IMR-90 (cell line): Measurements from ENCODE around the gene TMEM179. TPM values are rescaled to one million over a fixed set of nuclear protein-coding genes. Genes with fewer than 3 reads are reported as not detected.

ENCODE experiments used
- ATAC-seq: fragments of 200-7000 bp; cut with Tn5 transposase; 2 replicates; pipeline ENCODE4 v1.9.1; 2020; ENCODE audit warnings: low read depth, mild to moderate bottlenecking, moderate library complexity
- BruUV-seq: library from RNA; stranded (reverse); fragments of 400-500 nt; replicated peaks from 2 replicates; lab custom pipeline; 2021; lab: Mats Ljungman, UMichigan
- CTCF ChIA-PET: fragments of 300-600 bp; formaldehyde crosslinking; extraction: SDS; loops from one replicate; lab custom pipeline; 2021; ENCODE audit warnings: antibody characterized with exemption; lab: Yijun Ruan, JAX
- POLR2A ChIA-PET: fragments of 300-600 bp; sonication (Branson Sonifier 250); formaldehyde crosslinking; loops from one replicate; lab custom pipeline; 2022; ENCODE audit warnings: antibody characterized with exemption; ENCODE audit not compliant: unreplicated experiment; lab: Charles Lee
- DNase-seq: peaks from one replicate; pipeline ENCODE4 v3.0.0; 2013
- H2AFZ ChIP-seq: replicated peaks from 2 replicates; pipeline ENCODE3; 2013; ENCODE audit warnings: low read length, mild to moderate bottlenecking; ENCODE audit not compliant: poor library complexity
- H2AK5ac ChIP-seq: 2 replicates; pipeline ENCODE4 v1.6.1; 2013; ENCODE audit warnings: low read depth, low read length, inconsistent platforms
- H2AK9ac ChIP-seq: replicated peaks from 2 replicates; pipeline ENCODE3; 2013; ENCODE audit warnings: mild to moderate bottlenecking, low read depth, low read length, moderate library complexity; ENCODE audit not compliant: poor library complexity
- H2BK120ac ChIP-seq: 2 replicates; pipeline ENCODE4 v1.6.1; 2013; ENCODE audit warnings: low read depth, low read length, inconsistent platforms
- H2BK15ac ChIP-seq: 3 replicates; pipeline ENCODE4 v1.6.1; 2013; ENCODE audit warnings: low read depth, low read length, inconsistent platforms
- H2BK20ac ChIP-seq: 2 replicates; pipeline ENCODE4 v1.6.1; 2013; ENCODE audit warnings: low read depth, mild to moderate bottlenecking, inconsistent platforms, low read length, moderate library complexity
- H2BK5ac ChIP-seq: 2 replicates; pipeline ENCODE4 v1.6.1; 2013; ENCODE audit warnings: mild to moderate bottlenecking, low read depth, low read length, inconsistent platforms; ENCODE audit not compliant: poor library complexity, severe bottlenecking
- H3K14ac ChIP-seq: replicated peaks from 2 replicates; pipeline ENCODE4 v1.6.1; 2013; ENCODE audit warnings: low read depth, low read length, inconsistent platforms
- H3K18ac ChIP-seq: 2 replicates; pipeline ENCODE4 v1.6.1; 2013; ENCODE audit warnings: low read depth, low read length, control low read depth
- H3K23ac ChIP-seq: 2 replicates; pipeline ENCODE4 v1.6.1; 2013; ENCODE audit warnings: low read depth, low read length, inconsistent platforms
- H3K27ac ChIP-seq: 2 replicates; pipeline ENCODE4 v1.5.1; 2013; ENCODE audit warnings: mild to moderate bottlenecking, control low read depth, low read length; ENCODE audit not compliant: insufficient read depth
- H3K27me3 ChIP-seq: 2 replicates; pipeline ENCODE4 v1.6.1; 2013; ENCODE audit warnings: low read length; ENCODE audit not compliant: control insufficient read depth, insufficient read depth
- H3K36me3 ChIP-seq: 2 replicates; pipeline ENCODE4 v1.6.1; 2013; ENCODE audit warnings: low read length, mixed read lengths; ENCODE audit not compliant: control insufficient read depth, insufficient read depth
- H3K4ac ChIP-seq: 2 replicates; pipeline ENCODE4 v1.6.1; 2013; ENCODE audit warnings: low read depth, low read length, inconsistent platforms
- H3K4me1 ChIP-seq: 2 replicates; pipeline ENCODE4 v1.6.1; 2013; ENCODE audit warnings: low read length, mixed read lengths; ENCODE audit not compliant: control insufficient read depth, insufficient read depth
- H3K4me2 ChIP-seq: 2 replicates; pipeline ENCODE4 v1.6.1; 2013; ENCODE audit warnings: low read depth, mild to moderate bottlenecking, control low read depth, low read length, moderate library complexity
- H3K4me3 ChIP-seq: 2 replicates; pipeline ENCODE4 v1.5.1; 2013; ENCODE audit warnings: low read depth, mild to moderate bottlenecking, control low read depth, low read length, moderate library complexity; ENCODE audit not compliant: insufficient read depth
- H3K56ac ChIP-seq: 2 replicates; pipeline ENCODE4 v1.6.1; 2013; ENCODE audit warnings: low read length, inconsistent platforms; ENCODE audit not compliant: insufficient read depth; ENCODE audit errors: extremely low read depth
- H3K79me1 ChIP-seq, 2 experiments: 2 replicates each; pipeline ENCODE4 v1.6.1; 2013; ENCODE audit warnings: low read length in 2 of 2, inconsistent platforms in 1 of 2, low read depth in 1 of 2
- H3K9ac ChIP-seq: 2 replicates; pipeline ENCODE4 v1.6.1; 2013; ENCODE audit warnings: low read depth, low read length, control low read depth
- H3K9me1 ChIP-seq: 2 replicates; pipeline ENCODE4 v1.6.1; 2013; ENCODE audit warnings: low read length, inconsistent platforms; ENCODE audit not compliant: insufficient read depth
- H3K9me3 ChIP-seq: 2 replicates; pipeline ENCODE4 v1.6.1; 2013; ENCODE audit warnings: low read length; ENCODE audit not compliant: control insufficient read depth, insufficient read depth
- H4K20me1 ChIP-seq: 2 replicates; pipeline ENCODE4 v1.6.1; 2013; ENCODE audit warnings: low read length, inconsistent platforms; ENCODE audit not compliant: insufficient read depth
- H4K5ac ChIP-seq: 2 replicates; pipeline ENCODE4 v1.6.1; 2013; ENCODE audit warnings: mild to moderate bottlenecking, low read depth, low read length, control low read depth
- H4K8ac ChIP-seq, 2 experiments: 2 replicates each; pipeline ENCODE4 v1.6.1; 2013; ENCODE audit warnings: low read depth in 2 of 2, low read length in 2 of 2, control low read depth in 1 of 2, inconsistent platforms in 1 of 2
- H4K91ac ChIP-seq: 2 replicates; pipeline ENCODE4 v1.6.1; 2013; ENCODE audit warnings: low read depth, low read length, inconsistent platforms; ENCODE audit not compliant: insufficient read depth
- CEBPB ChIP-seq: IDR thresholded peaks from 2 replicates; pipeline ENCODE4 v1.6.1; 2012; ENCODE audit warnings: low read depth, low read length, improper control_type of control experiment
- MAZ ChIP-seq: IDR thresholded peaks from 2 replicates; pipeline ENCODE4 v1.6.1; 2012; ENCODE audit warnings: low read depth, mild to moderate bottlenecking, low read length, improper control_type of control experiment, moderate library complexity, borderline replicate concordance
- MXI1 ChIP-seq: IDR thresholded peaks from 2 replicates; pipeline ENCODE4 v1.6.1; 2012; ENCODE audit warnings: low read depth, mild to moderate bottlenecking, low read length, moderate library complexity, borderline replicate concordance
- NFE2L2 ChIP-seq: fragments of 150-350 bp; IDR thresholded peaks from 2 replicates; pipeline ENCODE4 v1.6.1; 2016; ENCODE audit warnings: low read depth, mild to moderate bottlenecking, low read length
- RAD21 ChIP-seq: IDR thresholded peaks from 2 replicates; pipeline ENCODE4 v1.6.1; 2012; ENCODE audit warnings: low read length, improper control_type of control experiment
- RCOR1 ChIP-seq: IDR thresholded peaks from 2 replicates; pipeline ENCODE4 v1.6.1; 2012; ENCODE audit warnings: mild to moderate bottlenecking, low read length, improper control_type of control experiment; ENCODE audit not compliant: insufficient replicate concordance
- SMC3 ChIP-seq: fragments of 150-350 bp; IDR thresholded peaks from 2 replicates; pipeline ENCODE4 v1.6.1; 2016; ENCODE audit warnings: low read depth, mild to moderate bottlenecking, antibody characterized with exemption, low read length, moderate library complexity
- WGBS, 2 experiments: methylation state at CpG; one replicate each; pipeline versions ENCODE4 v1.1.5 to v1.1.7; 2013; ENCODE audit warnings: missing lambda C conversion rate in 2 of 2; ENCODE audit not compliant: insufficient read length in 1 of 2; ENCODE audit errors: extremely low coverage in 2 of 2; 5-methylcytosine and 5-hydroxymethylcytosine counted together
- dilution Hi-C: fragments of 300-500 bp; cut with HindIII; formaldehyde crosslinking; loops from one replicate; pipeline ENCODE4 v1.14.3; 2018; ENCODE audit warnings: low sequenced_read_pairs; ENCODE audit not compliant: unreplicated experiment
- in situ Hi-C: fragments of 300-500 bp; cut with MboI; formaldehyde crosslinking; loops from 3 replicates; pipeline ENCODE4 v1.14.3; 2019; ENCODE audit warnings: low sequenced_read_pairs, inconsistent platforms, mixed read lengths
- intact Hi-C: fragments of 100-400 bp; cut with micrococcal nuclease; formaldehyde crosslinking; loops from 2 replicates; pipeline ENCODE4 v1.10.0; 2022
- polyA plus RNA-seq, 3 experiments: library from polyadenylated mRNA; depleted of rRNA; stranded (reverse); fragments of >200 nt; gene quantifications; 2 replicates each; pipeline ENCODE4 v1.2.3, GENCODE V29; 2012; ENCODE audit warnings: low replicate concordance in 1 of 3
- total RNA-seq: library from RNA; depleted of rRNA; stranded (reverse); fragments of >200 nt; gene quantifications from 2 replicates; pipeline ENCODE4 v1.2.3, GENCODE V29; 2012
- TF ChIP-seq, protein P1 (sequence below): conservative IDR thresholded peaks from 2 replicates; pipeline ENCODE4 v1.5.1; 2012; ENCODE audit warnings: mild to moderate bottlenecking, low read depth, low read length, improper control_type of control experiment

The TMEM179 gene
- total and polyA plus RNA-seq, 2 of the 4 experiments (the other 2 are of a cell fraction): not detected

DNA sequence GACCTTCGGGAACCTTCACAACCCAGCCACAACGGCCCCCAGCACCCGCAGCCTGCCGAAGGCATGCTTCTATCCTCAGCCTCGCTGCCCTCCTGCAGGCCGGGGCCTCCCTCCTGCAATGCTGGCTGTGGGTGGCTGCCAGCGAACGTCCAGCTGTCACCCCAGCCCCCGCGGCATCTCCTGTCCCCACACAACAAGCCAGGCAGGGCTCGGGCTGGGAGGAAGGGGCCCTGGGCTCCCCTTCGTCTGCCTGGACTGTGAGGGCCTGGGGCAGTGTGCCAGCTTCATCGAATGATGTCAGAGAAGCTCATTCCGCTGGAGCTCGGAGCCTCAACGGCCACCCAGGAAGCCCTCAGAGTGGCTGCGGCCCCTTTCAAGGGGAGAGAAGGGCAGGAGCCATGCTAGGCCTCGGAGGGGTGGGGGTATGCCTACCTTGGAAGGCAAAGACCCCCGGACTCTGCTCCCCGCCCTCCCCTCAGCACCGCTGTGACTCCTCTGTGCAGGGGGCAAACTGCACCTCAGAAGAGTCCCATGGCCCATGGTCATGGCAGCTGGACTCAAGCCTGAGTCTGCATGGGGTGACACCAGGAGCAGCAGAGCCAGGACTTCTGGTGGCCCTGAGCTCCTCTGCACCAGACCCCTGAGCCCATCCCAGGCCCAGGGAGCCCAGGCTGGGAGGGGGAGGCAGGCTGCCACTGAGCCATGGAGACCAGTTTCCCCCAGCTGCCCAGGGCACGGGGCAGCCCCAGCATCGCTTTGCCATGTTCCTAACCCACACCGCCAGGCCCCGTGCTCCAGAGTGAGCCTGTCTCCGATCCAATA is 49.8 kb downstream of the TMEM179 start:
- no peaks in the 10 kb centered on the region for H3K9me3 ChIP-seq
- CTCF ChIA-PET: no interaction called here
- H2AFZ ChIP-seq: no peak overlapping the region
- no peak overlapping the region for H2BK5ac ChIP-seq
- H3K36me3 ChIP-seq: no peaks in the 10 kb centered on the region
- intact Hi-C loops: no loop called here
- no peaks in the 10 kb centered on the region for H4K20me1 ChIP-seq
- no peak overlapping the region for H2BK120ac ChIP-seq
- H2BK20ac ChIP-seq: no peak overlapping the region
- H3K14ac ChIP-seq: no peak overlapping the region
- no peak overlapping the region for H3K27ac ChIP-seq
- TF ChIP-seq MXI1 (no peak), NFE2L2 (no peak), RCOR1 (no peak), SMC3 (no peak), RAD21 (no peak), MAZ (no peak), CEBPB (no peak)
- TF ChIP-seq, protein P1, sequence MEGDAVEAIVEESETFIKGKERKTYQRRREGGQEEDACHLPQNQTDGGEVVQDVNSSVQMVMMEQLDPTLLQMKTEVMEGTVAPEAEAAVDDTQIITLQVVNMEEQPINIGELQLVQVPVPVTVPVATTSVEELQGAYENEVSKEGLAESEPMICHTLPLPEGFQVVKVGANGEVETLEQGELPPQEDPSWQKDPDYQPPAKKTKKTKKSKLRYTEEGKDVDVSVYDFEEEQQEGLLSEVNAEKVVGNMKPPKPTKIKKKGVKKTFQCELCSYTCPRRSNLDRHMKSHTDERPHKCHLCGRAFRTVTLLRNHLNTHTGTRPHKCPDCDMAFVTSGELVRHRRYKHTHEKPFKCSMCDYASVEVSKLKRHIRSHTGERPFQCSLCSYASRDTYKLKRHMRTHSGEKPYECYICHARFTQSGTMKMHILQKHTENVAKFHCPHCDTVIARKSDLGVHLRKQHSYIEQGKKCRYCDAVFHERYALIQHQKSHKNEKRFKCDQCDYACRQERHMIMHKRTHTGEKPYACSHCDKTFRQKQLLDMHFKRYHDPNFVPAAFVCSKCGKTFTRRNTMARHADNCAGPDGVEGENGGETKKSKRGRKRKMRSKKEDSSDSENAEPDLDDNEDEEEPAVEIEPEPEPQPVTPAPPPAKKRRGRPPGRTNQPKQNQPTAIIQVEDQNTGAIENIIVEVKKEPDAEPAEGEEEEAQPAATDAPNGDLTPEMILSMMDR: no peak
- peaks cover 8% of the 10 kb centered on the region; the same call in 1 of the 2 replicates for H3K27me3 ChIP-seq
- H3K9me1 ChIP-seq: no peaks in the 10 kb centered on the region
- no peak overlapping the region for H3K18ac ChIP-seq
- no peak overlapping the region for H4K8ac ChIP-seq
- POLR2A ChIA-PET: no interaction called here
- no peak overlapping the region for H2AK5ac ChIP-seq
- H3K9ac ChIP-seq: no peak overlapping the region
- H3K4me1 ChIP-seq: no peaks in the 10 kb centered on the region
- no peak overlapping the region for H4K5ac ChIP-seq
- DNase-seq: no peak
- WGBS, 2 experiments: 16% methylated on average over 11 of the region's 26 CpGs; no CpG with 5 or more reads in 1 of the 2 experiments
- H3K56ac ChIP-seq: no peak overlapping the region
- no peaks in the 10 kb centered on the region for H3K79me1 ChIP-seq
- dilution Hi-C loops: no loop called here
- ATAC-seq: no peak
- no peak overlapping the region for H3K4me2 ChIP-seq
- no peak overlapping the region for H2BK15ac ChIP-seq
- H3K4ac ChIP-seq: no peak overlapping the region
- no peak overlapping the region for H4K91ac ChIP-seq
- no peak overlapping the region for H3K4me3 ChIP-seq
- BruUV-seq: no TSS peak
- no peak overlapping the region for H2AK9ac ChIP-seq
- H3K23ac ChIP-seq: no peak overlapping the region
- in situ Hi-C loops: loop anchor here (25.0 kb wide), 1 partner anchor 468 kb away; the partner anchor contains the start of gene ASPG
